B cell (primary cell): ENCODE data around the gene NPSR1. TPM values are rescaled to one million over a fixed set of nuclear protein-coding genes. Genes with fewer than 3 reads are reported as not detected.

Source experiments
- ATAC-seq: fragments of 200-7000 bp; cut with Tn5 transposase; one replicate; pipeline ENCODE4 v1.10.0; 2021; ENCODE audit warnings: low read depth, mild to moderate bottlenecking, moderate number of reproducible peaks, moderate library complexity
- CTCF ChIA-PET: fragments of 350-600 bp; sonication (Branson Sonifier 250); formaldehyde crosslinking; loops from one replicate; lab custom pipeline; 2021; ENCODE audit warnings: antibody characterized with exemption, inconsistent platforms; lab: Charles Lee
- POLR2A ChIA-PET: fragments of 350-600 bp; sonication (Branson Sonifier 250); formaldehyde crosslinking; loops from one replicate; lab custom pipeline; 2021; ENCODE audit warnings: antibody characterized with exemption; lab: Charles Lee
- DNase-seq: peaks from one replicate; pipeline ENCODE4 v3.0.0; 2013
- H2AFZ ChIP-seq: 2 replicates; pipeline ENCODE4 v1.6.1; 2012; ENCODE audit warnings: mild to moderate bottlenecking, low read depth, low read length; ENCODE audit not compliant: insufficient read depth, poor library complexity, severe bottlenecking
- H3K27ac ChIP-seq, 2 donors: 1 replicate in 1 of 2; 2 replicates in 1 of 2; pipeline ENCODE4 v1.5.1; 2012 to 2013; ENCODE audit warnings: low read length in 2 of 2, mild to moderate bottlenecking in 2 of 2, moderate library complexity in 1 of 2
- H3K27me3 ChIP-seq, 4 experiments: fragments of 200-600 bp in 1 of 4; sonication (generic) in 1 of 4; replicated peaks in 1 of 4; 1 replicate in 2 of 4; 2 replicates in 2 of 4; pipeline versions ENCODE4 v1.6.1 to v1.7.0; 2013 to 2016; ENCODE audit warnings: low read length in 3 of 4, mild to moderate bottlenecking in 2 of 4, mixed read lengths in 1 of 4, moderate library complexity in 1 of 4; ENCODE audit not compliant: insufficient read depth in 4 of 4, control insufficient read depth in 3 of 4; ENCODE audit errors: control extremely low read depth in 1 of 4
- H3K36me3 ChIP-seq, 2 experiments: replicated peaks in 1 of 2; 1 replicate in 1 of 2; 2 replicates in 1 of 2; pipeline versions ENCODE4 v1.6.1 to v1.7.1; 2013; ENCODE audit warnings: low read length in 1 of 2; ENCODE audit not compliant: insufficient read depth in 2 of 2, control insufficient read depth in 1 of 2; ENCODE audit errors: control extremely low read depth in 1 of 2, extremely low read depth in 1 of 2
- H3K4me1 ChIP-seq, 2 donors: fragments of 200-600 bp in 1 of 2; sonication (generic) in 1 of 2; 1 replicate in 1 of 2; 2 replicates in 1 of 2; pipeline versions ENCODE4 v1.5.1 to v1.6.1; 2013 to 2017; ENCODE audit warnings: low read length in 2 of 2; ENCODE audit not compliant: control insufficient read depth in 2 of 2, insufficient read depth in 2 of 2
- H3K4me2 ChIP-seq: replicated peaks from 2 replicates; pipeline ENCODE3; 2012; ENCODE audit warnings: mild to moderate bottlenecking, low read depth, low read length; ENCODE audit not compliant: poor library complexity, severe bottlenecking
- H3K4me3 ChIP-seq, 5 experiments: fragments of 200-600 bp in 1 of 5; sonication (generic) in 1 of 5; 1 replicate in 3 of 5; 2 replicates in 2 of 5; pipeline versions ENCODE4 v1.5.1 to v1.7.0; 2011 to 2016; ENCODE audit warnings: low read length in 4 of 5, mild to moderate bottlenecking in 4 of 5, low read depth in 2 of 5, control low read depth in 1 of 5, moderate library complexity in 1 of 5; ENCODE audit not compliant: insufficient read depth in 1 of 5; ENCODE audit errors: control extremely low read depth in 1 of 5, extremely low read depth in 1 of 5
- H3K79me2 ChIP-seq: fragments of 200-600 bp; sonication (generic); one replicate; pipeline ENCODE4 v1.6.0; 2016; ENCODE audit warnings: low read length; ENCODE audit not compliant: control insufficient read depth, insufficient read depth
- H3K9ac ChIP-seq: fragments of 200-600 bp; sonication (generic); 2 replicates; pipeline ENCODE4 v1.6.1; 2017; ENCODE audit warnings: mild to moderate bottlenecking, low read length, moderate library complexity
- H3K9me3 ChIP-seq, 3 donors: one replicate each; pipeline versions ENCODE4 v1.6.1 to v1.7.1; 2013; ENCODE audit warnings: low read length in 2 of 3; ENCODE audit not compliant: control insufficient read depth in 2 of 3, insufficient read depth in 1 of 3; ENCODE audit errors: control extremely low read depth in 1 of 3
- H4K20me1 ChIP-seq: 2 replicates; pipeline ENCODE4 v1.6.0; 2012; ENCODE audit warnings: mild to moderate bottlenecking, low read length; ENCODE audit not compliant: insufficient read depth, control insufficient read depth, poor library complexity, severe bottlenecking
- H3K27ac Mint-ChIP-seq: one replicate; pipeline ENCODE4 v1.8.0; 2021; ENCODE audit warnings: mixed read lengths
- H3K27me3 Mint-ChIP-seq: one replicate; pipeline ENCODE4 v1.8.0; 2021; ENCODE audit warnings: mixed read lengths
- H3K4me1 Mint-ChIP-seq: one replicate; pipeline ENCODE4 v1.8.0; 2021; ENCODE audit warnings: mixed read lengths
- H3K4me3 Mint-ChIP-seq: one replicate; pipeline ENCODE4 v1.8.0; 2021; ENCODE audit warnings: mixed read lengths
- H3K9me3 Mint-ChIP-seq: one replicate; pipeline ENCODE4 v1.8.0; 2022; ENCODE audit warnings: mixed read lengths; ENCODE audit not compliant: insufficient read depth
- EZH2 ChIP-seq: IDR thresholded peaks from 2 replicates; pipeline ENCODE4 v1.6.1; 2012; ENCODE audit warnings: borderline replicate concordance, low read depth, mild to moderate bottlenecking, moderate library complexity, low read length; ENCODE audit not compliant: insufficient read depth, poor library complexity, severe bottlenecking
- WGBS: methylation state at CpG from one replicate; pipeline ENCODE4 v1.1.5; 2013; ENCODE audit warnings: missing lambda C conversion rate; ENCODE audit not compliant: insufficient coverage; 5-methylcytosine and 5-hydroxymethylcytosine counted together
- intact Hi-C: fragments of 100-400 bp; cut with micrococcal nuclease; formaldehyde crosslinking; loops from one replicate; pipeline ENCODE4 v1.10.0; 2022
- polyA plus RNA-seq: library from polyadenylated mRNA; depleted of rRNA; stranded (reverse); fragments of >200 nt; gene quantifications from 2 replicates; pipeline ENCODE4 v1.2.3, GENCODE V29; 2012
- total RNA-seq, 2 donors: library from RNA; stranded (reverse); fragments of 120-200 nt in 1 of 2; gene quantifications; 1 replicate in 1 of 2; 2 replicates in 1 of 2; pipeline versions ENCODE4 v1.2.3 to v1.2.4, GENCODE V29; 2013 to 2022
- TF ChIP-seq, protein P1 (sequence below): fragments of 200-600 bp; IDR thresholded peaks from one replicate; pipeline ENCODE4 v1.8.0; 2022; ENCODE audit warnings: antibody characterized with exemption, mild to moderate bottlenecking

Gene NPSR1
- total and polyA plus RNA-seq, 2 donors (not counting 1 experiment from before 2014, with no cell fraction given), result not detected

- no peaks in the 10 kb centered on the region for H4K20me1 ChIP-seq
- H3K9me3 ChIP-seq, result no peaks in the 10 kb centered on the region
- H3K27me3 Mint-ChIP-seq, result no peaks in the 10 kb centered on the region
- intact Hi-C loops, result no loop called here
- ATAC-seq, result no peak
- H3K27me3 ChIP-seq, result no peaks in the 10 kb centered on the region
- DNase-seq, result no peak
- H3K4me2 ChIP-seq, result peak overlapping the region; percentile 26
- H3K9ac ChIP-seq, result no peak overlapping the region
- WGBS, result no CpG with 5 or more reads among the region's 2 CpGs
- ChIA-PET CTCF (no interaction called here), POLR2A (no interaction called here)
- no peak overlapping the region for H3K4me3 Mint-ChIP-seq
- no peak overlapping the region for H3K27ac Mint-ChIP-seq
- peak overlapping the region; percentile 54 for H2AFZ ChIP-seq
- H3K36me3 ChIP-seq, result no peaks in the 10 kb centered on the region
- H3K27ac ChIP-seq, result no peak overlapping the region
- H3K4me1 Mint-ChIP-seq, result peaks cover 4% of the 10 kb centered on the region
- no peaks in the 10 kb centered on the region for H3K79me2 ChIP-seq
- H3K4me3 ChIP-seq, result no peak overlapping the region
- TF ChIP-seq EZH2, result no peak
- TF ChIP-seq, protein P1, sequence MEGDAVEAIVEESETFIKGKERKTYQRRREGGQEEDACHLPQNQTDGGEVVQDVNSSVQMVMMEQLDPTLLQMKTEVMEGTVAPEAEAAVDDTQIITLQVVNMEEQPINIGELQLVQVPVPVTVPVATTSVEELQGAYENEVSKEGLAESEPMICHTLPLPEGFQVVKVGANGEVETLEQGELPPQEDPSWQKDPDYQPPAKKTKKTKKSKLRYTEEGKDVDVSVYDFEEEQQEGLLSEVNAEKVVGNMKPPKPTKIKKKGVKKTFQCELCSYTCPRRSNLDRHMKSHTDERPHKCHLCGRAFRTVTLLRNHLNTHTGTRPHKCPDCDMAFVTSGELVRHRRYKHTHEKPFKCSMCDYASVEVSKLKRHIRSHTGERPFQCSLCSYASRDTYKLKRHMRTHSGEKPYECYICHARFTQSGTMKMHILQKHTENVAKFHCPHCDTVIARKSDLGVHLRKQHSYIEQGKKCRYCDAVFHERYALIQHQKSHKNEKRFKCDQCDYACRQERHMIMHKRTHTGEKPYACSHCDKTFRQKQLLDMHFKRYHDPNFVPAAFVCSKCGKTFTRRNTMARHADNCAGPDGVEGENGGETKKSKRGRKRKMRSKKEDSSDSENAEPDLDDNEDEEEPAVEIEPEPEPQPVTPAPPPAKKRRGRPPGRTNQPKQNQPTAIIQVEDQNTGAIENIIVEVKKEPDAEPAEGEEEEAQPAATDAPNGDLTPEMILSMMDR, result no peak
- H3K9me3 Mint-ChIP-seq, result no peaks in the 10 kb centered on the region
- H3K4me1 ChIP-seq, result no peaks in the 10 kb centered on the region
Observed at GRCh38 chr7:34723866-34724490, 66.0 kb downstream of the NPSR1 start.

- no peaks in the 10 kb centered on the region for H3K9me3 Mint-ChIP-seq
- intact Hi-C loops, result no loop called here
- DNase-seq (no peak), ATAC-seq (no peak)
- H3K36me3 ChIP-seq, result no peaks in the 10 kb centered on the region
- peaks cover 4% of the 10 kb centered on the region for H3K4me1 Mint-ChIP-seq
- no peak overlapping the region for H3K4me3 ChIP-seq
- H3K4me2 ChIP-seq, result no peak overlapping the region
- no peak overlapping the region for H3K9ac ChIP-seq
- no peaks in the 10 kb centered on the region for H3K79me2 ChIP-seq
- no peak overlapping the region for H3K27ac ChIP-seq
- no peaks in the 10 kb centered on the region for H4K20me1 ChIP-seq
- H3K4me1 ChIP-seq, result no peaks in the 10 kb centered on the region
- ChIA-PET CTCF (no interaction called here), POLR2A (no interaction called here)
- no peaks in the 10 kb centered on the region for H3K27me3 ChIP-seq
- no peaks in the 10 kb centered on the region for H3K27me3 Mint-ChIP-seq
- no peak overlapping the region for H3K27ac Mint-ChIP-seq
- H3K9me3 ChIP-seq, result no peaks in the 10 kb centered on the region
- 80% methylated on average over 1 of the region's 1 CpG for WGBS
- TF ChIP-seq EZH2, result no peak
- TF ChIP-seq, protein P1, result no peak
- H3K4me3 Mint-ChIP-seq, result no peak overlapping the region
- no peak overlapping the region for H2AFZ ChIP-seq
Observed at GRCh38 chr7:34726221-34726620, 68.2 kb downstream of the NPSR1 start.
